Measurements from ENCODE around the gene TRAF1. TPM values are rescaled to one million over a fixed set of nuclear protein-coding genes. Genes with fewer than 3 reads are reported as not detected.

Gene TRAF1
- polyA plus RNA-seq, 1 donor from 2014 or later = 0.89 TPM

- no peak overlapping the region for H2AFZ ChIP-seq (ENCODE audit: low read depth, low read length)
- no peaks in the 10 kb centered on the region for H4K20me1 ChIP-seq (ENCODE audit: insufficient read depth)
- no peak overlapping the region for H3K4me3 ChIP-seq (ENCODE audit: low read length)
- no peaks in the 10 kb centered on the region for H3K36me3 ChIP-seq (ENCODE audit: insufficient read depth, low read length)
- H3K27ac ChIP-seq (ENCODE audit: low read length) = no peak overlapping the region
- no peak overlapping the region for H3K9ac ChIP-seq (ENCODE audit: low read length)
- H3K9me2 ChIP-seq (ENCODE audit: insufficient read depth, low read length) = no peaks in the 10 kb centered on the region
- H3F3A ChIP-seq (ENCODE audit: insufficient read depth, low read length, poor library complexity, severe bottlenecking) = no peaks in the 10 kb centered on the region
- no peak for TF ChIP-seq EZH2 (IDR thresholded peaks at IDR 0.05; ENCODE audit: borderline replicate concordance, insufficient read depth, low read length, poor library complexity, severe bottlenecking)
- TF ChIP-seq MXI1 (conservative IDR thresholded peaks at IDR 0.05; ENCODE audit: poor library complexity, severe bottlenecking) = no peak
- TF ChIP-seq TAF1 (IDR thresholded peaks at IDR 0.05; ENCODE audit: low read depth) = no peak
- no peak for TF ChIP-seq EP300 (conservative IDR thresholded peaks at IDR 0.05; ENCODE audit: poor library complexity, severe bottlenecking)
- no peaks in the 10 kb centered on the region for H3K27me3 ChIP-seq (ENCODE audit: insufficient read depth, low read depth, low read length)
- H3K9me3 ChIP-seq (ENCODE audit: low read length) = no peaks in the 10 kb centered on the region
- no peaks in the 10 kb centered on the region for H3K79me2 ChIP-seq (replicated peaks; ENCODE audit: insufficient read depth, low read length)
- H3K4me2 ChIP-seq (ENCODE audit: low read length) = no peak overlapping the region
Measured at GRCh38 chr9:120949290-120949689, 22.7 kb upstream of the TRAF1 start.

- Histone ChIP-seq H3K9me2 (ENCODE audit: insufficient read depth, low read length) (no peaks in the 10 kb centered on the region), H3K27ac (ENCODE audit: low read length) (no peak overlapping the region), H3K4me3 (ENCODE audit: low read length) (no peak overlapping the region), H3K9ac (ENCODE audit: low read length) (no peak overlapping the region), H4K20me1 (ENCODE audit: insufficient read depth) (no peaks in the 10 kb centered on the region), H3K27me3 (ENCODE audit: insufficient read depth, low read depth, low read length) (no peaks in the 10 kb centered on the region), H2AFZ (ENCODE audit: low read depth, low read length) (no peak overlapping the region), H3K36me3 (ENCODE audit: insufficient read depth, low read length) (no peaks in the 10 kb centered on the region), H3K4me2 (ENCODE audit: low read length) (no peak overlapping the region), H3K79me2 (replicated peaks; ENCODE audit: insufficient read depth, low read length) (no peaks in the 10 kb centered on the region), H3K9me3 (ENCODE audit: low read length) (no peaks in the 10 kb centered on the region), H3F3A (ENCODE audit: insufficient read depth, low read length, poor library complexity, severe bottlenecking) (no peaks in the 10 kb centered on the region)
- TF ChIP-seq EP300 (conservative IDR thresholded peaks at IDR 0.05; ENCODE audit: poor library complexity, severe bottlenecking) = no peak
- TF ChIP-seq EZH2 (IDR thresholded peaks at IDR 0.05; ENCODE audit: borderline replicate concordance, insufficient read depth, low read length, poor library complexity, severe bottlenecking) = no peak
- no peak for TF ChIP-seq CTCF (IDR thresholded peaks at IDR 0.05; ENCODE audit: poor library complexity, severe bottlenecking)
- TF ChIP-seq SMC3 (conservative IDR thresholded peaks at IDR 0.05; ENCODE audit: poor library complexity) = no peak
- TF ChIP-seq REST (IDR thresholded peaks at IDR 0.05; ENCODE audit: borderline replicate concordance) = no peak
- no peak for TF ChIP-seq TAF1 (IDR thresholded peaks at IDR 0.05; ENCODE audit: low read depth)
- no peak for TF ChIP-seq MXI1 (conservative IDR thresholded peaks at IDR 0.05; ENCODE audit: poor library complexity, severe bottlenecking)
- no peak for TF ChIP-seq POLR2AphosphoS5 (IDR thresholded peaks at IDR 0.05)
- no peak for TF ChIP-seq RAD21 (conservative IDR thresholded peaks at IDR 0.05)
Measured at GRCh38 chr9:120948824-120949223, 22.2 kb upstream of the TRAF1 start.

Measured in neural cell (in vitro differentiated cells).